ENCODE data around the gene CNTN2.

DNA sequence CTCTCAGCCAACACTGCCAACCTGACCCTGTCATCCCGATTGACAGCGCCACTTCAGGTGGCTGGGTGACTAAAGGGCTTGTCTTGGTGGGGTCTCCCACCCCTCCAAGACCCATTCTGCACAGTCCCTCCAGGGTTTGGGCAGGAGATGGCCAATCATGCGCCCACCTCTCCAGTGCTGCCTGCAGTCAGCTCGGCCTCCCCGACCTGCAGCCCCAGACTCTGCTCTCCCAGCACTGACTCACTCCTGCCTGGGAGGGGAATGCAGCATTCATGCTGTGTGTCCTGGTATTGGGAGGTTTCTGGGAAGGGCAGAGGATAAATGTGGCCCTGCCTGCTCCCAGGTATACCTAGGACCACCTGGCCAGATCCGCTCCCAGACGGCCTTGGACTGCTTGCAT, 31.5 kb downstream of the CNTN2 start:
- TF ChIP-seq, protein P1, sequence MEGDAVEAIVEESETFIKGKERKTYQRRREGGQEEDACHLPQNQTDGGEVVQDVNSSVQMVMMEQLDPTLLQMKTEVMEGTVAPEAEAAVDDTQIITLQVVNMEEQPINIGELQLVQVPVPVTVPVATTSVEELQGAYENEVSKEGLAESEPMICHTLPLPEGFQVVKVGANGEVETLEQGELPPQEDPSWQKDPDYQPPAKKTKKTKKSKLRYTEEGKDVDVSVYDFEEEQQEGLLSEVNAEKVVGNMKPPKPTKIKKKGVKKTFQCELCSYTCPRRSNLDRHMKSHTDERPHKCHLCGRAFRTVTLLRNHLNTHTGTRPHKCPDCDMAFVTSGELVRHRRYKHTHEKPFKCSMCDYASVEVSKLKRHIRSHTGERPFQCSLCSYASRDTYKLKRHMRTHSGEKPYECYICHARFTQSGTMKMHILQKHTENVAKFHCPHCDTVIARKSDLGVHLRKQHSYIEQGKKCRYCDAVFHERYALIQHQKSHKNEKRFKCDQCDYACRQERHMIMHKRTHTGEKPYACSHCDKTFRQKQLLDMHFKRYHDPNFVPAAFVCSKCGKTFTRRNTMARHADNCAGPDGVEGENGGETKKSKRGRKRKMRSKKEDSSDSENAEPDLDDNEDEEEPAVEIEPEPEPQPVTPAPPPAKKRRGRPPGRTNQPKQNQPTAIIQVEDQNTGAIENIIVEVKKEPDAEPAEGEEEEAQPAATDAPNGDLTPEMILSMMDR (IDR thresholded peaks at IDR 0.05) = no peak
- no peak for TF ChIP-seq POLR2AphosphoS5 (IDR thresholded peaks at IDR 0.05; ENCODE audit: low read depth, low read length)

All from Panc1 (cell line).